ENCODE results near the gene APOA4.

GRCh38 chr11:116797816-116798215, 25.3 kb downstream of the APOA4 start:
- TF ChIP-seq CTCF (IDR thresholded peaks at IDR 0.05): no peak
- TF ChIP-seq FOXM1 (IDR thresholded peaks at IDR 0.05; ENCODE audit: low read depth): no peak
- TF ChIP-seq NRF1 (IDR thresholded peaks at IDR 0.05; ENCODE audit: low read depth, low read length): no peak
- TF ChIP-seq GABPA (IDR thresholded peaks at IDR 0.05; ENCODE audit: low read depth): no peak
- no peak for TF ChIP-seq CHD2 (IDR thresholded peaks at IDR 0.05; ENCODE audit: low read length, partially characterized antibody)

All from SK-N-SH (cell line).